ENCODE results near the gene HNRNPA3. TPM values are rescaled to one million over a fixed set of nuclear protein-coding genes. Genes with fewer than 3 reads are reported as not detected.
"Not testable (repeated sequence)": the region's sequence is repeated elsewhere in the genome, so short reads cannot be mapped to it uniquely, and the experiment has no call there.

HNRNPA3 gene
- total and polyA plus RNA-seq, 8 donors: 22.6 to 187 (median 95.2) TPM

GRCh38 chr2:177212891-177213856, 580 bp downstream of the HNRNPA3 start:
- TF ChIP-seq POLR2AphosphoS5 (IDR thresholded peaks at IDR 0.05) (peak; percentile 43 to 91 (median 71)), EP300 (IDR thresholded peaks at IDR 0.05) (no peak)
- Histone ChIP-seq H3K4me3 (peak overlapping the region; percentile 56 to 92 (median 66)), H3K9me3 (no peaks in the 10 kb centered on the region), H3K27me3 (no peaks in the 10 kb centered on the region), H3K36me3 (peaks cover 20 to 33% (median 32%) of the 10 kb centered on the region in 4 donors), H3K27ac (peak overlapping the region; percentile 99 to 100 (median 100)), H3K4me1 (peaks cover 43 to 59% (median 51%) of the 10 kb centered on the region in 4 donors)
- 0 to 1% (median 0%) methylated on average over 45 to 74 of the region's 74 CpGs for WGBS, 5 donors
- intact Hi-C loops (cut with DNase I; ENCODE audit: low total_unique reads): loop anchor here (5.0 kb wide), 1 partner anchor 49 kb away; the partner anchor contains the start of gene NFE2L2
- DNase-seq: peak; percentile 95 to 97

- H3K27me3 ChIP-seq: no peaks in the 10 kb centered on the region
- no peak overlapping the region for H3K27ac ChIP-seq
- no peaks in the 10 kb centered on the region for H3K9me3 ChIP-seq
- intact Hi-C loops (cut with DNase I; ENCODE audit: low total_unique reads): no loop called here
- H3K36me3 ChIP-seq: peaks cover 53 to 75% (median 71%) of the 10 kb centered on the region in 4 donors
- H3K4me1 ChIP-seq: peaks cover 34 to 81% (median 59%) of the 10 kb centered on the region in 4 donors
- DNase-seq: no peak
- WGBS, 5 donors: 71 to 83% (median 74%) methylated on average over 5 of the region's 5 CpGs
- no peak overlapping the region for H3K4me3 ChIP-seq
- TF ChIP-seq POLR2AphosphoS5 (IDR thresholded peaks at IDR 0.05): no peak
- TF ChIP-seq POLR2A (IDR thresholded peaks at IDR 0.05): no peak
- TF ChIP-seq EP300 (IDR thresholded peaks at IDR 0.05): no peak
- no peak for TF ChIP-seq CTCF (IDR thresholded peaks at IDR 0.05)
These were observed 4.8 kb downstream of the HNRNPA3 start for GRCh38 chr2:177217247-177217843.

- H3K27ac ChIP-seq; DNase-seq; H3K4me3 ChIP-seq; H3K27me3 ChIP-seq; H3K9me3 ChIP-seq; intact Hi-C loops (cut with DNase I; ENCODE audit: low total_unique reads): not testable (repeated sequence)
- peaks cover 25 to 80% (median 52%) of the 10 kb centered on the region in 4 donors for H3K4me1 ChIP-seq
- 62 to 93% (median 80%) methylated on average over 2 of the region's 2 CpGs for WGBS, 5 donors
- H3K36me3 ChIP-seq: peaks cover 56 to 91% (median 83%) of the 10 kb centered on the region in 4 donors
These were observed 7.2 kb downstream of the HNRNPA3 start for GRCh38 chr2:177219787-177220186.

GRCh38 chr2:177221534-177221933, 8.9 kb downstream of the HNRNPA3 start:
- whole genome bisulfite sequencing, 5 donors: 88 to 98% (median 91%) methylated on average over 3 of the region's 3 CpGs
- Histone ChIP-seq H3K4me3 (no peak overlapping the region), H3K36me3 (peaks cover 50 to 83% (median 79%) of the 10 kb centered on the region in 4 donors), H3K27ac (no peak overlapping the region), H3K4me1 (peaks cover 10 to 68% (median 34%) of the 10 kb centered on the region in 4 donors), H3K9me3 (no peaks in the 10 kb centered on the region), H3K27me3 (no peaks in the 10 kb centered on the region)
- TF ChIP-seq POLR2AphosphoS5 (IDR thresholded peaks at IDR 0.05): no peak
- no peak for TF ChIP-seq CTCF (IDR thresholded peaks at IDR 0.05)
- no peak for TF ChIP-seq EP300 (IDR thresholded peaks at IDR 0.05)
- no peak for TF ChIP-seq POLR2A (IDR thresholded peaks at IDR 0.05)
- no peak for DNase-seq
- intact Hi-C loops (cut with DNase I; ENCODE audit: low total_unique reads): no loop called here

GRCh38 chr2:177221970-177222369, 9.4 kb downstream of the HNRNPA3 start:
- no peak for DNase-seq
- Histone ChIP-seq H3K27me3 (no peaks in the 10 kb centered on the region), H3K9me3 (no peaks in the 10 kb centered on the region), H3K4me3 (no peak overlapping the region), H3K4me1 (peaks cover 6 to 68% (median 30%) of the 10 kb centered on the region in 4 donors), H3K36me3 (peaks cover 46 to 80% (median 75%) of the 10 kb centered on the region in 4 donors), H3K27ac (no peak overlapping the region)
- intact Hi-C loops (cut with DNase I; ENCODE audit: low total_unique reads): no loop called here
- TF ChIP-seq POLR2A (IDR thresholded peaks at IDR 0.05): no peak
- no peak for TF ChIP-seq CTCF (IDR thresholded peaks at IDR 0.05)
- no peak for TF ChIP-seq EP300 (IDR thresholded peaks at IDR 0.05)
- TF ChIP-seq POLR2AphosphoS5 (IDR thresholded peaks at IDR 0.05): no peak
- 81 to 86% (median 82%) methylated on average over 3 of the region's 3 CpGs for WGBS, 5 donors

GRCh38 chr2:177223436-177223835, 10.8 kb downstream of the HNRNPA3 start:
- H3K27me3 ChIP-seq; H3K4me3 ChIP-seq; H3K27ac ChIP-seq; H3K9me3 ChIP-seq; intact Hi-C loops (cut with DNase I; ENCODE audit: low total_unique reads); DNase-seq: not testable (repeated sequence)
- Histone ChIP-seq H3K36me3 (peaks cover 33 to 74% (median 66%) of the 10 kb centered on the region in 4 donors), H3K4me1 (peaks cover 0 to 68% (median 25%) of the 10 kb centered on the region in 4 donors)
